HG03442 (cell line): ENCODE results near the gene CEP78.

Experiments
- ATAC-seq: cut with Tn5 transposase; IDR thresholded peaks from one replicate; pipeline ENCODE4 v1.9.1; 2021; ENCODE audit warnings: mild to moderate bottlenecking, moderate library complexity; ENCODE audit not compliant: unreplicated experiment

The CEP78 gene

GRCh38 chr9:78303377-78304062, 67.6 kb downstream of the CEP78 start:
- ATAC-seq = no peak

- no peak for ATAC-seq
Measured at GRCh38 chr9:78304357-78304756, 68.5 kb downstream of the CEP78 start.

DNA sequence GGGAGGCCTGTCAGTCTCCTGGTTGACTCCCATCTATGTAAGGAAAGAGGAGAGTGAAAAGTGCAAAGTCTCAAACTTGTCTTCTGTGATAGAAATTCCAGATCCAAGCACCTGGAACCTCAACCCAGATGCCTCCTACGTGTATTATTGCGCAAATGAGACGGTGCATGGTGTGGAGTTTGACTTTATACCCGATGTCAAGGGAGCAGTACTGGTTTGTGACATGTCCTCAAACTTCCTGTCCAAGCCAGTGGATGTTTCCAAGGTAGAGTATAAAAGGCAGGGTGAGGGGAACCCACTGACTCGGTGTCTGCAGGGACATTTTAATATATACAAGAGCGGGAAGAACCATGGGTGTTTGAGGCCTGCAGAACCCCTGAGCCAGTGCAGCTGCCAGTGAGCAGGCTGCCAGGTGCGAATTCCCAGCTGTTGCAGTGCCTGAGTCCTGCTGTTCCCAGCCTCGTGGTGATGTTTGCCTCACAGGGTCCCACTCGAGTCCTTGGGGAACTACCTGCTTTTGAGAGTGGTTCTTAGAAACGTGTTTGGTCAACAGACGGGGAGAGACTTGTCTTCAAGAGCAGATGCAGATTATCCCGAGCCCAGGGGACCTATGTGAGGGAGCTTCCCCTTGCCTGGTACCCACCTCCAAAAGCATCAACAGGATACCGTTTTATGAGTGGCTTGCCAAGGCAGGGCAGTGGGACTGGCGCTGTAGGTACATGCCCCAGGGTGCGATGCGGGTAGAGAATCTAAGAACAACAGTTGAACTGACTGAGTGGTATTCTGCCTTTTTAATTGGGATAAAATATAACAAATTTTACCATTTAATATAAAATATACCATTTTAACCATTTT, 70.6 kb downstream of the CEP78 start:
- no peak for ATAC-seq

GRCh38 chr9:78307360-78307759, 71.5 kb downstream of the CEP78 start:
- no peak for ATAC-seq

DNA sequence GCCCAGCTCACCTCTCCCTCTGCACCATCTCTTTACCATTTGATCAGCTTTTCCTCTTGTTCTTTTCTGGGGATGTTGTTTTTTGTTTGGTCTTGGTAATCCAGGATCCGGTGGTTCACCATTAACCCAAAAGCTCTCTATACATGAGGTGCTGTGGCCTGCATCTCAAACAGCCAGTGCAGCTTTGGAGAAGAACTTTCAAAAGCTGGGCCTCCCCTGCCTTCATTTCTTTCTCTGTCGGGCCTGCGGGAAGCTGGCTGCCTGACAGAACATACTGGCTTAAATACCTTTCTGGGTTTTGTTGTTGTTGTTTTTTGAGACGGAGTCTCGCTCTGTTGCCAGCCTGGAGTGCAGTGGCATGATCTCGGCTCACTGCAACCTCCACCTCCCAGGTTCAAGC, 73.2 kb downstream of the CEP78 start:
- no peak for ATAC-seq

GRCh38 chr9:78311075-78311474, 75.2 kb downstream of the CEP78 start:
- no peak for ATAC-seq

DNA sequence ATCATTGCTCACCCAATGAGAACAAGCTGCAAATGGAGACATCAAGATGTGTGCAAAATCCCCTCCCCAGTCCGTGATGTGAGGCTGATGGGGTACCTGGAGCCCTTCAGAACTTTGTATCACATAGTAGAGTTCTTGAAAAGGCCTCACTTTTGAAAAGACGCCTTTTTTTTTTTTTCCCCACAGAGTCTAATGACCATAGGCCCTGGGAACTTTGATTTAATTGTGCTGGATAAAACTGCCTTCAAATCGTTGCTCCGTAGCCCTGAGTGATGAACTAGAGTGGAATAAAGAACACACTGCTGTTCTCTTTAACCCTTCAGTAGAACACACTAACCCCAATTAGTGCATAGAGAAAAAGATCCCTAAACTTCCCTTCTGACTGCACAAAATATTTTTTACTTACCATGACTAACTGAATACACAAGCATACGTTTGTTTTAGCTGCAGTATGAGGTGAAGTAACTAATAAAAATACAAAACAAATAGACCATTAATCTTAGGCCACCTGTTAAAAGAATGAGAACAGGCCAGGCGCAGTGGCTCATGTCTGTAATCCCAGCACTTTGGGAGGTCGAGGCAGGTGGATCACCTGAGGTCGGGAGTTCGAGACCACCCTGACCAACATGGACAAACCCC, 76.1 kb downstream of the CEP78 start:
- no peak for ATAC-seq

GRCh38 chr9:78314550-78314949, 78.7 kb downstream of the CEP78 start:
- ATAC-seq = no peak

DNA sequence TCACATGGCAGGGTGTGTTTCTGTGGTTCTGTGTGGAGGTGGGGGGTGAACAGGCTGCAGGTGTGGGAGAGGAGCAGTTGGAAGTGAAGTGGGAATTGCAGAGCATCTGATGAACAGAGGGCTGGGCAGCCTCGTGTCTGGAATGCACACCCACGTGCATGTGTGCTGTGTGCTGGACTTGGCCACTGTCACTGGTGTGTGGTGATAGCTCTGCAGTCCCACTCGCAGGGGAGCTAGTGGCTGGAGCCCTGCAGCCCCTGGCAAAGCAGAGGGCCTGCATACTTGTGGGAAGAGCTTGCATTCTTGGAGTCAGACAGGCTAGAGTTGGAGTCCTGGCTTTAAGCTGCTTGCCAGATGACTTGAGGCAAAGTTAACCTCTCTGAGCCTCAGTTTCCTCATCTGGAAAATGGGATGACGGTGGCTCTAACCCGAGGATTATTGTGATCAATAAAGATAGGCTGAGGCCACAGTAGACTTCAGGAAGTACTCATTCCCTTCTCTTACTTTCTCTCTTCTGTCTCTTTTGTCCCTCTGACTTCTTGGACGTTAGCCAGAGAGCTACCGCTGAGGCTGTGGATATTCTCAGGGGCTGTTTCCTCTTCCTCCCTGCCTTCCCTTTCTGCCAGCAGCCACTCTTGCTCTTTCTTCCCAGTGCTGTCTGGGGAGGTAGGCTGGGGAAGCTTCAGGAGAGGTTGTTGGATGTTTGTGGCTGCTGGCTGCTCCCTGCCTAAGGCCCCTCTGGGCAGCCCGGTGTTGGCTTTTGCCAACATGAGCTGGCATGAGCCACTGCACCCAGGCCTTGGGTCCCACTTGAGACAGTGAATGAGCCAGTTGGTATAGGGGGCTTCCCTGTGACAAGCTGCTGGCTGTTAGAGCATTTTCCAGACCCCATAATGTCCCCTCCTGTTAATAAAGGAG, 79.3 kb downstream of the CEP78 start:
- ATAC-seq = no peak

DNA sequence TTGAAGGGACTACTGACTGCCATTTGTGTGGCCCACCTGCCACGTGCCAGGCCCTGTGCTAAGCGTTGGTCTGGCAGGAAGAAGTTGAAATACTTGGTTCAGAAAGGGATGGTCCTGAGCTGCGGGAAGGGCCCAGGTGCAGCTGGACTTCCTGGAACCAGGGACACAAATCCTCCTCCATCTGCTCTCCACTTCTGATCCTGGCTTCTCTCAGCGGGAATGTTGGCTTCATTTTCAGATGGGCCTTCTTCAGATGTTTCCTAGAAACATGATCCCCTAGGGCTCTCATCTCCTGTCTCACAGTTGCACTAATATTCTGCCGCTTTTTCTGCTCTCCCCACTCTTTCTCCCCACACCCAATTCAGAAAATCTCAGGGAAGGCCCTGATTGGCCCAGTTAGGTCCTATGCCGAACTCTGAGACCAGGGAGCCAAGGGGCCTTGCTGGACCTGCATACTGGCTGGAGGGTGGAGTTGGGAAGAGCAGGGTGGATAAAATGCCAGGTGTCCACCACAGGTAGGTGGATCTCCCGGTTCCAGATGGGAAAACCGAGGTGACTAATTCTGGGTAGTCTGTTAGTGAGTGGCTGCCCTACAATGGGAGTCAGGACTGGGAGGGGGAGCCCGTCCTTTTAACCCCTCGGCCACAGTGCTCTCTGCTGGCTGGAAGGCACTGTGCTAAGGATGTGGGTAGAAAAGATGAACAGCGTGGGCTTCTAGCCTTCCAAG, 80.5 kb downstream of the CEP78 start:
- ATAC-seq = no peak

DNA sequence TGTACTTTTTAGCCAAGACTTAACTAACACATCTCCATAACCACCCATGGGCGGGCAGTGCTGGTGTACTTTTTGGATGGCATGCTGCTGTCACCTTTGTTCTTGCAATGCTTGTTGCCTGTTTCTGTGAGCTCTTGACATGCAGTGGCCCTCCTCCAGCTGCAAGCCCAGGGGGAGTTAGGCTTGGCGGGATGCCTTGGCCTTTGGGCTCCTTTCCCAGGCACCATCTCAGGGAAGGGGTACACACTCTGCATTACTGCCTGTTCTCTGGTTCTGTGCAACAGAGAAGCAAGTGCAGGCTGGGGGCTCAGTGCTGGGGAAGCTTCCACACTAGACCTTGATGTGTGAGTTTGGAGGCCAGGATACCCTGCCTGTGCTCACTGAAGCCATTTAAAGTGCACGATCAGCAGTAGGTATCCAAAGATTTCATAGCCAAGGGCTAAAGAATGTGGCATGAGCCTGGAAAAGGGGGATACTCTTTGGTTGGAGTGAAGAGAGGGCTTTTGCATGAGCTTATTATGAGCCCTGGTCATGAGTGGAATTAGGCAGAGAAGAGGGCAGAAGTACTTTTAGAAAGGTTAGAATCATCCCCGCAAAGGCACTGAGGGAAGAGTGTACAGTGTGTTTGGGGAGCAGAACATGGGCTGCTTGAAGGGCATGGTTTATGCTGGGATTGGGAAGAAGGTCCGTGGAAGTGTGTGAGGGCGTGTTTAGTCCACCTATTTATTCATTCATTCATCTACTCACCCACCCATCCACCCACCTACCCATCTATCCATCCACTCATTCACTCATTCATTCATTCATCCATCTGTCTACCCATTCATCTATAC, 83.5 kb downstream of the CEP78 start:
- ATAC-seq = no peak

DNA sequence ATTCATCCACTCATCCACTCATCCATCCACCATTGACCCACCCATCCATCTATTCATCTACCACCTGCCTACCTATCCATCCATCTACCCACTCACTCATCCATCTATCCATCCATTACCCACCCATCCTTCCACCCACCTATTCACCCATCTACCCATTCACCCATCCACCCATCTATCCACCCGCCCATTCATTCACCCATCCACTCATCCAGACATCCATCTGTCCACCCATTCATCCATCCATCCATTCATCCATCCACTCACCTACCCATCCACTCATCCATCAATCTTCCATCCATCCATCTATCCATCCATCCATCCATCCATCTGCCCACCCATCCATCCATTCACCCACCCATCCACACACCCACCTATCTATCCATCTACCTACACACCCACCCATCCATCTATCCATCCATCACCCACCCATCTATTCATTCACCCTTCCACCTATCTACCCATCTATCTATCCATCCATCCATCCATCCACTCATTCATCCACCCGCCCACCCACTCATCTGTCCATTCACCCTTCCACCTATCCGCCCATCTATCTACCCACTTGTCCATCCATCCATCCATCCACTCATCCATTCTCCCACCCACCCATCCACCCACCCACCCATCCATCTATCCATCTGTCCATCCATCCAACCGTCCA, 84.3 kb downstream of the CEP78 start:
- ATAC-seq = no peak

DNA sequence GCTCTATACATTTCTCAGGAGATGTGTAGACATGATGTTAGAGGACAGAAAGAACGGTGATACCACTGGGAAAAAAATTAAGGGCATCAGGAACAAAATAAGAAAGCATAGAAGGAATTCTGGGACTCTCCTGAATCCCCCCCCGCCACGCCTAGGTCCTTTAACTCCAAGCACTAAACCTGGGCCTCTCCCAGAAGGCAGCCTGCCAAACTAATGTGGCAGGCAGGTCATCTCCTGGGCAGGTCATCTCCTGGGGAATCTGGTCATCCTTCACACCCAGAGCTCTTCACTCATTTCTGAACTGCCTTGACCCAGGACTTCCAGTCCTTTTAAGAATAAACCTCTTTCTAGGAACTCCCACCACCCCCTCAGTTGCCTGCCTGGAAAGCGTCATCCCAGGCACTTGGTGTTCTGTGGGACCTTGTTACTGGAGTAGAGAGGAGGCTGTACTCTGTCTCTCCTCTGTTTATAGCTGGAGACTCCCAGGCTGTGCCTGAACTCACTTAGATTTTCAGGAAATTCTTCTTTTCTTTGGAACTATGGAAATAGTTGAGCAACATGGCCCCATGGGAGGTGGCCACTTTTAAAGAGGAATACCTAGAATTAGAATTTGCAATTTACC, 85.1 kb downstream of the CEP78 start:
- no peak for ATAC-seq

- ATAC-seq = no peak
Measured at GRCh38 chr9:78321505-78321904, 85.6 kb downstream of the CEP78 start.

DNA sequence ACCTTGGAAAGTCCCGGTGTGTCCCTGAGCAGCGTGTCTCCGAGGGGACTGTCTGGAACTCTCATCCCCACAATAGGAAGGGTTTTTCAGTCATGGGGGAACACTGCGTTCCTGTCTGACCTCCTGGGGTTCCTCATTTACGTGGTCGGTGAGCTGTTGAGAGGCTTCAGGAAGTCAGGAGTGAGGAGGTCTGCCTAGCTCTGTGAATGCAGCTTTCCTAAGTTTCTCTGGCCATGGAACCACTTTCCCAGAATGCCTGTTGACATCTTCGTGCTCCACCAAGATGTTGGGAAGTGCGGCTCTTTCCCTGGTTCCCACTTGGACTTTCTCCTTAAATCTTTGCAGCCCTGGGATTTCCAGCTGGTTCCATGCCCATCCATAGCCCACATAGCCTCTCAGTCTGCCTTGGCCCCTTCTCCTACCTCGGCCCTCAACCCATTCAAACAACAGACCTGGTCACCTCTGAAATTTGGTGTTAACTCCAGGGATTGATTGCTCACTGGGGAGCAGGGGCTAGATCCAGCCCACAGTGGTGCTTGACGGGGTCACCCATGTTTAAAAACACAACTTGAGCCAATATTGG, 88.3 kb downstream of the CEP78 start:
- ATAC-seq = no peak

GRCh38 chr9:78324682-78325081, 88.8 kb downstream of the CEP78 start:
- ATAC-seq = no peak

- no peak for ATAC-seq
Measured at GRCh38 chr9:78325343-78325742, 89.5 kb downstream of the CEP78 start.

DNA sequence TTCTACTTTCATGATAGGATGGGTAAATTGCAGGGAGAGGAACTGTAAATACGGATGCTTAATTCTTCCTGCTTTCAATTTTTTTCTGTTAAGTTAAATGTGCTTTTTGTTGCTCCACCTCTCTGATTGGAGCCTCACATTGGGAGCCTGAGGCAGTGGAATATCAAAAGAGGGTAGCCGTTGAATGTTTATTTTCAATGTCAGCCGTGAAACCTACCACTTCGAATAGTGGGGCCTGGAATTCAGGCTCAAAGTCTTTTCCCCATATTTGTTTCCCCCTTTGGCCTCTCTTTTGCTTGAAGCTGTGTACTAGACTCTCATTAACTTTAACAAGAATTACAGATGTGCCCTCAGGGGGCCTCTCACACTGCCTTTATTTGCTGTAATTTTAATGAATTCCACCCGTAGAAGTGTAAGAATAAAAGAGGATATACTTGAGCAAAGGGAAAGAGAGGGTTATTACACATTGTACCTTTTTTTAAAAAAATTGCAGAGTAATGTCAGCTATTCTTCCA, 90.0 kb downstream of the CEP78 start:
- no peak for ATAC-seq
